ENCODE measurements around the gene TNIP1.

Gene TNIP1

GRCh38 chr5:151024440-151025249 is 56.2 kb downstream of the TNIP1 start:
- no peak for TF ChIP-seq JUND (IDR thresholded peaks at IDR 0.05; ENCODE audit: low read depth)
- in situ Hi-C loops (cut with HindIII; ENCODE audit: low pct_unique_long_range_greater_than_20kb, low sequenced_read_pairs): no loop called here
- no peak for DNase-seq (ENCODE audit: low read depth in 1 of 2, low spot score in 1 of 2)

DNA sequence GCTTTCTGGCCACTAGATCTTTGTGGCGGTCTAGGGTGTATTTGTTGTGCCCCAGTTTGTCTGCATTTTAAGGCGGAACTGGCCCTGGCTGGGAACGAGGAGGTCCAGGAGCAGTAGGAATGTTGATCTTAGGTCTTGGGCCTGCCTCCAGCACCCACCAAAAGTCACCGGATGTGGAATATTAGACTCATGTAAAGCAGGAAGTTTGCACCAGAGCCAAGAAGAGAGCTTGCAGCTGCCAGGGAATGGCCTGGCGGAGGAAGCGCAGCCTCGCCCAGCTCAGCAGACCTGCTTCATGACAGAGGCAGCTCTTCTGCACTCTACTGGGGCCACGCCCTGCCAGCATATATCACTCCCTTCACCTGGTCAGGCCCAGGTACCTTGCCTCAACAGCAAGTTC is 57.2 kb downstream of the TNIP1 start:
- in situ Hi-C loops (cut with HindIII; ENCODE audit: low pct_unique_long_range_greater_than_20kb, low sequenced_read_pairs): no loop called here
- no peak for TF ChIP-seq JUND (IDR thresholded peaks at IDR 0.05; ENCODE audit: low read depth)
- no peak for DNase-seq (ENCODE audit: low read depth in 1 of 2, low spot score in 1 of 2)

- in situ Hi-C loops (cut with HindIII; ENCODE audit: low pct_unique_long_range_greater_than_20kb, low sequenced_read_pairs): no loop called here
- DNase-seq (ENCODE audit: low read depth in 1 of 2, low spot score in 1 of 2): no peak
- TF ChIP-seq JUND (IDR thresholded peaks at IDR 0.05; ENCODE audit: low read depth): no peak
Observed at GRCh38 chr5:151023047-151023615, 57.7 kb downstream of the TNIP1 start.

DNA sequence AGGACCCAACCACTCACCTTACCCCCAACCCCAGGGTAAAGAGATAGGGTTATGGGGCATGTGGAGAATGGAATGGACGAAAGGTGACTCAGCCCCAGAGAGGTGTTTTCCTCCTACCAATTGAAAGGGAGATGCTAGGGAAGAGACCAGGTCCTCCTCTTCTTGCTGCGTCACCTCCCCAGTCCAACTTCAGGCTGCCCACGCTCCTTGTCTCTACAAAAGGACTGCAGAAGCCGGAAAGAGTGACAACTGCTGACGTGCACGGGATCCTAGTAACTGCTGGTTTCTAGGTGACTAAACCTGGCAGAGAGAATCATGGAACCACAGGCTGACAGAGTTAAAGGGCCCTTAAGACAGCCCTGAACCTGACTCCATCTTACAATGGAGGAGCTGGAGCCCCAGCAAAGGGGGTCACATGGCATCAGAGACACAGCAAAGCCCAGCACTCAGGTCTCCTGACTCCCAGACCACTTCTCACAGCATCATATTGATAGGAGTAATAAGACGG is 58.3 kb downstream of the TNIP1 start:
- in situ Hi-C loops (cut with HindIII; ENCODE audit: low pct_unique_long_range_greater_than_20kb, low sequenced_read_pairs): no loop called here
- TF ChIP-seq JUND (IDR thresholded peaks at IDR 0.05; ENCODE audit: low read depth): no peak
- no peak for DNase-seq (ENCODE audit: low read depth in 1 of 2, low spot score in 1 of 2)

GRCh38 chr5:151021746-151022145 is 59.1 kb downstream of the TNIP1 start:
- no peak for TF ChIP-seq JUND (IDR thresholded peaks at IDR 0.05; ENCODE audit: low read depth)
- no peak for DNase-seq (ENCODE audit: low read depth in 1 of 2, low spot score in 1 of 2)
- in situ Hi-C loops (cut with HindIII; ENCODE audit: low pct_unique_long_range_greater_than_20kb, low sequenced_read_pairs): no loop called here

DNA sequence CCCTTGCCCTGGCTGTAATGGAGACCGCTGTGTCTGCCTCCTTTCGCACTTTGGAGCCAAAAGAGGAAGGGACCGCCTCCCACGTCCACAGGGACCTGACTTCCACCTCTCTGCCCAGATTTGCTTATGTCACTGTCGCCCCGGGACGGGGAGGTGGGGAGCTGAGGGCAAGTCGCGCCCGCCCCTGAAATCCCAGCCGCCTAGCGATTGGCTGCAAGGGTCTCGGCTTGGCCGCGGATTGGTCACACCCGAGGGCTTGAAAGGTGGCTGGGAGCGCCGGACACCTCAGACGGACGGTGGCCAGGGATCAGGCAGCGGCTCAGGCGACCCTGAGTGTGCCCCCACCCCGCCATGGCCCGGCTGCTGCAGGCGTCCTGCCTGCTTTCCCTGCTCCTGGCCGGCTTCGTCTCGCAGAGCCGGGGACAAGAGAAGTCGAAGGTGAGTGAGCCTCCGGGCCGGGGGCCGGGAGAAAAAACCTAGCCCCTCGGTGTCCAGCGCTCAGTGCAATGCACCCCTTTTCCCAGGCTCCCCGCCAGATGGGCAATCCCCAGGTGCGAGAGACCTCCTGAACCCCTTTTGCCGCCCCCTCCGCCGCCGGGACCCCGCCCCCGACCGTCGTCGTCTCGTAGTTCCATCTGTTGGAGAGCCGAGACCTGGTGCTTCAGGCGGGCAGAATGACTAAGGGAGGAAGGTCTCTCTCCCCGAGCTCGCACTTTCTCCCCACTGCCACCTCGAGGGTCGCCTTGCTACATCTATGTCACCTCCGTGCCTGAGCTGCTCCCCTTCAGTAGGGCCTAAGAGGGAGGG is 60.3 kb downstream of the TNIP1 start, which contains the start of gene GPX3:
TSS of gene GPX3 (plus strand) at position 288 of the 807 bp plus-strand sequence. CDS start at position 352, 64 bp downstream.
- no peak for TF ChIP-seq JUND (IDR thresholded peaks at IDR 0.05; ENCODE audit: low read depth)
- peak; percentile 94 to 96 for DNase-seq (ENCODE audit: low read depth in 1 of 2, low spot score in 1 of 2)
- in situ Hi-C loops (cut with HindIII; ENCODE audit: low pct_unique_long_range_greater_than_20kb, low sequenced_read_pairs): no loop called here

GRCh38 chr5:151019331-151019730 is 61.5 kb downstream of the TNIP1 start:
- DNase-seq (ENCODE audit: low read depth in 1 of 2, low spot score in 1 of 2): no peak
- no peak for TF ChIP-seq JUND (IDR thresholded peaks at IDR 0.05; ENCODE audit: low read depth)
- in situ Hi-C loops (cut with HindIII; ENCODE audit: low pct_unique_long_range_greater_than_20kb, low sequenced_read_pairs): no loop called here

DNA sequence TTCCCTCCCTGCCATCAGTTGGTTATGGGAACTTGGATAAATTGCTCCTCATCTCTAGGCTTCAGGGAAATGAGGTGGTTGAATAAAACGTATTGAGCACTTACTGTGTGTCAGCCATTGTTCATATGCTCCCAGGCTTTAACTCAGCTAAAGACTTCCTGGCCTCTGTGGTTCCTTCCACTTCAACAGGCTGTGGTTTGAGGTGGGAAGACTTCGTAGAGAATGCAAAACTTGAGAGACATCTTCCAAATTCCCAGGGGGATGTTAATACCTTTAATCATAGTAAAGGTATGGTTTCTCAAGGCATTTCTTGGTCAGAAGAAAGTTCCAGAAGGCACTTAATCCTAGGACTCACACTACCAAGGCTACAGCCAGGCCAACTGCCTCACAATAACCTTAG is 62.0 kb downstream of the TNIP1 start:
- no peak for TF ChIP-seq JUND (IDR thresholded peaks at IDR 0.05; ENCODE audit: low read depth)
- in situ Hi-C loops (cut with HindIII; ENCODE audit: low pct_unique_long_range_greater_than_20kb, low sequenced_read_pairs): no loop called here
- DNase-seq (ENCODE audit: low read depth in 1 of 2, low spot score in 1 of 2): no peak

- DNase-seq (ENCODE audit: low read depth in 1 of 2, low spot score in 1 of 2): no peak
- in situ Hi-C loops (cut with HindIII; ENCODE audit: low pct_unique_long_range_greater_than_20kb, low sequenced_read_pairs): no loop called here
- TF ChIP-seq JUND (IDR thresholded peaks at IDR 0.05; ENCODE audit: low read depth): no peak
Observed at GRCh38 chr5:151017897-151018296, 62.9 kb downstream of the TNIP1 start.

DNA sequence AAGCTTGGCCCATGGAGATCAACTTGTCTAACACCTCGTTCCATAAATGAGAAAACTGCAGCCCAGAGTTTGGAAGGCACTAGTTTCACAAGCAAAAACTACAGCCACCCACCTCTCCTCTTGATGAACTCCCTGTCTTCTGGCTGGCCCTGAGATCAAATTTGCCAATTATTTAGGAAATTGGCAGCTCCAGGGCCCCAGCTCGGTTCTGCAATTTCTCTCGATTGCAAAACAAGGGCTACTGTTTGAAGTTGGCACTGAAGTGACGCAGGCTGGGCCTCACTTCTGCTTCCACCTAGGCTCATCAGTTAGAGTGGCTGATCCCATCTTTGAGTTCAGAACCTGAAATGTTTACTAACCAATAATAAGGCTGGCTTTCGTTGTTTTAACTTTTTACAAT is 64.1 kb downstream of the TNIP1 start:
- in situ Hi-C loops (cut with HindIII; ENCODE audit: low pct_unique_long_range_greater_than_20kb, low sequenced_read_pairs): no loop called here

DNA sequence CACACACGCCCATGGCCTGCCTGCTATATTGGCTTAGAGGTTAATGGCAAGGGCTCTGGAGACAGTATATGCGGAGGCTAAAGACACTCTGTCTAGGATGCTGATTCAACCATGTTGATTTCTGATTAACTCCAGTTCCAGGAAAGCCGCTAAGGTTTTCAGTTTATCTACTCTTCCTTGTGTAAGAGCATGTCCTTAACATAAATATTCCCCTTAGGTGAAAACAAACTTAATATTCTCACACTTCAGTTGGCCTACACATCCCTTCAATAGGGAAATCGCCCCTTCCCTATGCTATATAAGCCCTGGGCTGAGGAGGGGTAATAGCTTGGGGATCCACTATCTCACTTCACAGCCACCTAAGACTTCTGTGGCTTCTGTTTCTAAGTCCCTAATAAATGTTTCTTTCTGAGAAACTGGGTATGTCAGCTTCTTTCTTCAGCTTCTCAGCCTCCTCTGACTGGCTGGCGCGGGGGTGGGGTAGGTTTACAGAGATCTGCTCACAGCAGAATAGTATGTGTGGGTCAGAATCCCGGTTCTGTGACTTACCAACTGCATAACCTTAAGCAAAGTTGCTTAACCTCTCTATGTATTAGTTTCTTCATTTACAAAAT is 64.8 kb downstream of the TNIP1 start:
- TF ChIP-seq JUND (IDR thresholded peaks at IDR 0.05; ENCODE audit: low read depth): no peak
- no peak for DNase-seq (ENCODE audit: low read depth in 1 of 2, low spot score in 1 of 2)
- in situ Hi-C loops (cut with HindIII; ENCODE audit: low pct_unique_long_range_greater_than_20kb, low sequenced_read_pairs): no loop called here

More for the DNA sequence above, 64.1 kb downstream of the TNIP1 start:
- DNase-seq (ENCODE audit: low read depth in 1 of 2, low spot score in 1 of 2): no peak
- no peak for TF ChIP-seq JUND (IDR thresholded peaks at IDR 0.05; ENCODE audit: low read depth)

- in situ Hi-C loops (cut with HindIII; ENCODE audit: low pct_unique_long_range_greater_than_20kb, low sequenced_read_pairs): no loop called here
- TF ChIP-seq JUND (IDR thresholded peaks at IDR 0.05; ENCODE audit: low read depth): no peak
- peak in 1 of 2 experiments; percentile 38 for DNase-seq (ENCODE audit: low read depth in 1 of 2, low spot score in 1 of 2)
Observed at GRCh38 chr5:151014680-151015343, 66.0 kb downstream of the TNIP1 start.
